SK-N-SH (cell line): Measurements from ENCODE around the gene SIPA1. TPM values are rescaled to one million over a fixed set of nuclear protein-coding genes. Genes with fewer than 3 reads are reported as not detected.
"Not testable (repeated sequence)": the region's sequence is repeated elsewhere in the genome, so short reads cannot be mapped to it uniquely, and the experiment has no call there.

Experiments used
- CTCF ChIA-PET: fragments of 300-600, 350-600 bp; formaldehyde crosslinking; extraction: SDS; loops from one replicate; lab custom pipeline; 2021; lab: Yijun Ruan, JAX
- POLR2A ChIA-PET: fragments of 350-600 bp; sonication (Branson Sonifier 250); formaldehyde crosslinking; extraction: SDS; loops from one replicate; lab custom pipeline; 2020; ENCODE audit warnings: antibody characterized with exemption, inconsistent platforms; lab: Yijun Ruan, JAX
- DNase-seq: peaks from one replicate; pipeline ENCODE4 v3.0.0; 2012
- H2AFZ ChIP-seq: fragments of 200-600 bp; sonication (generic); 2 replicates; pipeline ENCODE4 v1.8.1; 2016; ENCODE audit warnings: antibody characterized with exemption, mild to moderate bottlenecking, low read depth
- H3F3A ChIP-seq: fragments of 200-600 bp; sonication (generic); replicated peaks from 2 replicates; pipeline ENCODE3; 2016; ENCODE audit warnings: antibody characterized with exemption, mild to moderate bottlenecking; ENCODE audit not compliant: insufficient read depth
- H3K27ac ChIP-seq, 2 experiments: fragments of 200-500 bp in 1 of 2; fragments of 200-600 bp in 1 of 2; sonication (Bioruptor generic) in 1 of 2; sonication (generic), shearing (Covaris generic) in 1 of 2; 2 replicates each; pipeline versions ENCODE4 v1.5.1 to v1.6.1; 2014 to 2016; ENCODE audit warnings: low read depth in 2 of 2, inconsistent platforms in 1 of 2, low read length in 1 of 2, mild to moderate bottlenecking in 1 of 2, mixed read lengths in 1 of 2
- H3K27me3 ChIP-seq: fragments of 200-600 bp; sonication (generic), shearing (Covaris generic); 2 replicates; pipeline ENCODE4 v1.6.1; 2016; ENCODE audit warnings: mixed run types; ENCODE audit not compliant: insufficient read depth
- H3K36me3 ChIP-seq, 2 experiments: fragments of 200-500 bp in 1 of 2; fragments of 200-600 bp in 1 of 2; sonication (Bioruptor generic) in 1 of 2; sonication (generic) in 1 of 2; replicated peaks in 1 of 2; 2 replicates each; pipeline versions ENCODE3 to v1.5.1; 2014 to 2016; ENCODE audit warnings: low read length in 1 of 2, mild to moderate bottlenecking in 1 of 2; ENCODE audit not compliant: insufficient read depth in 2 of 2, control insufficient read depth in 1 of 2
- H3K4me1 ChIP-seq, 2 experiments: fragments of 200-500 bp in 1 of 2; fragments of 200-600 bp in 1 of 2; sonication (Bioruptor generic) in 1 of 2; sonication (generic), shearing (Covaris generic) in 1 of 2; 2 replicates each; pipeline versions ENCODE4 v1.5.1 to v1.6.1; 2014 to 2016; ENCODE audit warnings: low read depth in 1 of 2, low read length in 1 of 2, mixed run types in 1 of 2; ENCODE audit not compliant: insufficient read depth in 2 of 2, control insufficient read depth in 1 of 2
- H3K4me2 ChIP-seq: fragments of 200-600 bp; sonication (generic), shearing (Covaris generic); 2 replicates; pipeline ENCODE4 v1.6.1; 2017; ENCODE audit warnings: mixed run types
- H3K4me3 ChIP-seq, 2 experiments: fragments of 200-500 bp in 1 of 2; fragments of 200-600 bp in 1 of 2; sonication (Bioruptor generic) in 1 of 2; sonication (generic), shearing (Covaris generic) in 1 of 2; 2 replicates each; pipeline versions ENCODE4 v1.5.1 to v1.8.1; 2014 to 2016; ENCODE audit warnings: low read depth in 2 of 2, inconsistent platforms in 1 of 2, low read length in 1 of 2, mild to moderate bottlenecking in 1 of 2, mixed read lengths in 1 of 2, moderate library complexity in 1 of 2
- H3K79me2 ChIP-seq: fragments of 200-600 bp; sonication (generic); 2 replicates; pipeline ENCODE4 v1.8.1; 2017; ENCODE audit warnings: mild to moderate bottlenecking; ENCODE audit not compliant: insufficient read depth
- H3K9ac ChIP-seq: fragments of 200-600 bp; sonication (generic); 2 replicates; pipeline ENCODE4 v1.6.1; 2017; ENCODE audit warnings: mixed run types
- H3K9me2 ChIP-seq: fragments of 200-600 bp; sonication (generic); 2 replicates; pipeline ENCODE4 v1.6.1; 2017; ENCODE audit warnings: mixed run types
- H3K9me3 ChIP-seq: fragments of 200-600 bp; sonication (generic); 2 replicates; pipeline ENCODE4 v1.6.1; 2017; ENCODE audit warnings: mixed run types, mild to moderate bottlenecking, moderate library complexity
- H4K20me1 ChIP-seq: fragments of 200-600 bp; sonication (generic); 2 replicates; pipeline ENCODE4 v1.6.1; 2017; ENCODE audit warnings: mild to moderate bottlenecking, mixed run types; ENCODE audit not compliant: insufficient read depth
- CHD2 ChIP-seq: fragments of 150-350 bp; IDR thresholded peaks from 2 replicates; pipeline ENCODE4 v1.6.1; 2018; ENCODE audit warnings: low read length; ENCODE audit not compliant: partially characterized antibody
- EZH2phosphoT487 ChIP-seq: fragments of 200-600 bp; sonication (generic); IDR thresholded peaks from 2 replicates; pipeline ENCODE4 v1.6.1; 2017; ENCODE audit warnings: low read depth, mixed run types, mild to moderate bottlenecking, antibody characterized with exemption, moderate library complexity, borderline replicate concordance
- FOSL2 ChIP-seq: IDR thresholded peaks from 2 replicates; pipeline ENCODE4 v1.4.0; 2012; ENCODE audit warnings: low read depth, mild to moderate bottlenecking, moderate library complexity, borderline replicate concordance
- GATA2 ChIP-seq: sonication (generic); formaldehyde crosslinking; IDR thresholded peaks from 2 replicates; pipeline ENCODE4 v1.5.0; 2020; ENCODE audit warnings: mild to moderate bottlenecking, missing genetic modification reagents
- NFIC ChIP-seq: IDR thresholded peaks from 2 replicates; pipeline ENCODE4 v1.4.0; 2012; ENCODE audit warnings: borderline replicate concordance
- RAD21 ChIP-seq: IDR thresholded peaks from 2 replicates; pipeline ENCODE4 v1.6.1; 2012; ENCODE audit warnings: mild to moderate bottlenecking, low read length
- RXRA ChIP-seq: IDR thresholded peaks from 2 replicates; pipeline ENCODE4 v1.4.0; 2012; ENCODE audit warnings: low read depth, mild to moderate bottlenecking, borderline replicate concordance
- SIN3A ChIP-seq: IDR thresholded peaks from 2 replicates; pipeline ENCODE4 v1.6.1; 2012; ENCODE audit warnings: low read depth, mild to moderate bottlenecking, low read length, moderate library complexity, borderline replicate concordance
- SMC3 ChIP-seq: IDR thresholded peaks from 2 replicates; pipeline ENCODE4 v1.6.1; 2012; ENCODE audit warnings: low read depth, low read length, improper control_type of control experiment
- TAF1 ChIP-seq: IDR thresholded peaks from 2 replicates; pipeline ENCODE4 v1.6.1; 2012; ENCODE audit warnings: low read depth, mild to moderate bottlenecking, low read length, moderate library complexity, borderline replicate concordance
- TCF12 ChIP-seq: IDR thresholded peaks from 2 replicates; pipeline ENCODE4 v1.4.0; 2012
- WGBS: methylation state at CpG from one replicate; pipeline ENCODE4 v1.1.6; 2017; ENCODE audit warnings: low lambda C conversion rate; 5-methylcytosine and 5-hydroxymethylcytosine counted together
- polyA plus RNA-seq, 3 experiments: library from polyadenylated mRNA; depleted of rRNA; stranded (reverse); fragments of >200 nt; gene quantifications; 2 replicates each; pipeline ENCODE4 v1.2.3, GENCODE V29; 2012
- TF ChIP-seq, protein P1 (sequence below): IDR thresholded peaks from 2 replicates; pipeline ENCODE4 v1.4.0; 2012; ENCODE audit warnings: low read depth, borderline replicate concordance
- TF ChIP-seq, protein P2 (sequence below): IDR thresholded peaks from 2 replicates; pipeline ENCODE4 v1.6.1; 2012; ENCODE audit warnings: mild to moderate bottlenecking, low read depth, low read length, moderate library complexity
- TF ChIP-seq, protein P3 (sequence below): fragments of 150-350 bp; IDR thresholded peaks from 2 replicates; pipeline ENCODE4 v1.6.1; 2016; ENCODE audit warnings: mild to moderate bottlenecking, low read depth, low read length

The SIPA1 gene
- polyA plus RNA-seq, 1 of the 3 experiments (the other 2 are of a cell fraction), result 18.7 TPM

DNA sequence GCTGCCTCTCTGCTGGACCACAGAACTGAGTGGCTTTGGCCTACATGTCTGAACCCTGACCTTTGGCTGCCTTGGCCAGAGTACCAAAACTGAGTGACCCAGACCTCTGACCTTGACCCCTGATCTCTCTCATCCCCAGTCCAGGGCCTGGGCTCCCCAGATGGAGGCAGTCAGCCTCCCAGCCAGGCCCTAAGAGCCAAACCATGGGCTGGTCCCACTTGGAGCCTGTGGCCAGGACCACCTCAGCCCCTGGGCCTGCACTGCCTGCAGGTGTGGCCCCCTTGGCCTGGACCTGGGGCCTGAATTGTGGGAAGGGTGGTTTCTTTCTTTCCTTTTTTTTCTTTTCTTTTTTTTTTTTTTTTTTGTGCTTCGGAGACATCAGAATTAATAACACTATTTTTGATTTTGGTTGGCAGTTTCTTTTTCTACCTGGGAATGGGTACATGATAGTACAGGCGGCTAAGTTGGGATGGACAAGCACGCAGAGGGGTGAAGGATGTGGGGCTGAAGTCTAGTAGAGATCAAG, 806 bp upstream of the SIPA1 start:
- Histone ChIP-seq H3K4me2 (peak overlapping the region; percentile 99), H4K20me1 (peaks cover 9% of the 10 kb centered on the region), H3K9me3 (no peaks in the 10 kb centered on the region), H2AFZ (no peak overlapping the region), H3K9me2 (no peaks in the 10 kb centered on the region), H3K9ac (no peak overlapping the region), H3K27ac (peak overlapping the region; percentile 61 to 92; a peak in 3 of 4 replicates), H3K79me2 (peaks cover 16% of the 10 kb centered on the region), H3F3A (peaks cover 18% of the 10 kb centered on the region), H3K27me3 (no peaks in the 10 kb centered on the region), H3K4me1 (peaks cover 5 to 25% of the 10 kb centered on the region in 2 experiments; a peak in 3 of 4 replicates), H3K36me3 (peaks cover 3 to 46% of the 10 kb centered on the region in 2 experiments), H3K4me3 (no peak overlapping the region)
- no peak for TF ChIP-seq NFIC
- TF ChIP-seq SIN3A, result no peak
- TF ChIP-seq, protein P1, sequence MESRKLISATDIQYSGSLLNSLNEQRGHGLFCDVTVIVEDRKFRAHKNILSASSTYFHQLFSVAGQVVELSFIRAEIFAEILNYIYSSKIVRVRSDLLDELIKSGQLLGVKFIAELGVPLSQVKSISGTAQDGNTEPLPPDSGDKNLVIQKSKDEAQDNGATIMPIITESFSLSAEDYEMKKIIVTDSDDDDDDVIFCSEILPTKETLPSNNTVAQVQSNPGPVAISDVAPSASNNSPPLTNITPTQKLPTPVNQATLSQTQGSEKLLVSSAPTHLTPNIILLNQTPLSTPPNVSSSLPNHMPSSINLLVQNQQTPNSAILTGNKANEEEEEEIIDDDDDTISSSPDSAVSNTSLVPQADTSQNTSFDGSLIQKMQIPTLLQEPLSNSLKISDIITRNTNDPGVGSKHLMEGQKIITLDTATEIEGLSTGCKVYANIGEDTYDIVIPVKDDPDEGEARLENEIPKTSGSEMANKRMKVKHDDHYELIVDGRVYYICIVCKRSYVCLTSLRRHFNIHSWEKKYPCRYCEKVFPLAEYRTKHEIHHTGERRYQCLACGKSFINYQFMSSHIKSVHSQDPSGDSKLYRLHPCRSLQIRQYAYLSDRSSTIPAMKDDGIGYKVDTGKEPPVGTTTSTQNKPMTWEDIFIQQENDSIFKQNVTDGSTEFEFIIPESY, result no peak
- TF ChIP-seq TCF12, result no peak
- no peak for TF ChIP-seq RXRA
- TF ChIP-seq CHD2, result no peak
- no peak for TF ChIP-seq EZH2phosphoT487
- no peak for TF ChIP-seq GATA2 (CRISPR knock-in tag)
- TF ChIP-seq SMC3, result no peak
- TF ChIP-seq, protein P2, sequence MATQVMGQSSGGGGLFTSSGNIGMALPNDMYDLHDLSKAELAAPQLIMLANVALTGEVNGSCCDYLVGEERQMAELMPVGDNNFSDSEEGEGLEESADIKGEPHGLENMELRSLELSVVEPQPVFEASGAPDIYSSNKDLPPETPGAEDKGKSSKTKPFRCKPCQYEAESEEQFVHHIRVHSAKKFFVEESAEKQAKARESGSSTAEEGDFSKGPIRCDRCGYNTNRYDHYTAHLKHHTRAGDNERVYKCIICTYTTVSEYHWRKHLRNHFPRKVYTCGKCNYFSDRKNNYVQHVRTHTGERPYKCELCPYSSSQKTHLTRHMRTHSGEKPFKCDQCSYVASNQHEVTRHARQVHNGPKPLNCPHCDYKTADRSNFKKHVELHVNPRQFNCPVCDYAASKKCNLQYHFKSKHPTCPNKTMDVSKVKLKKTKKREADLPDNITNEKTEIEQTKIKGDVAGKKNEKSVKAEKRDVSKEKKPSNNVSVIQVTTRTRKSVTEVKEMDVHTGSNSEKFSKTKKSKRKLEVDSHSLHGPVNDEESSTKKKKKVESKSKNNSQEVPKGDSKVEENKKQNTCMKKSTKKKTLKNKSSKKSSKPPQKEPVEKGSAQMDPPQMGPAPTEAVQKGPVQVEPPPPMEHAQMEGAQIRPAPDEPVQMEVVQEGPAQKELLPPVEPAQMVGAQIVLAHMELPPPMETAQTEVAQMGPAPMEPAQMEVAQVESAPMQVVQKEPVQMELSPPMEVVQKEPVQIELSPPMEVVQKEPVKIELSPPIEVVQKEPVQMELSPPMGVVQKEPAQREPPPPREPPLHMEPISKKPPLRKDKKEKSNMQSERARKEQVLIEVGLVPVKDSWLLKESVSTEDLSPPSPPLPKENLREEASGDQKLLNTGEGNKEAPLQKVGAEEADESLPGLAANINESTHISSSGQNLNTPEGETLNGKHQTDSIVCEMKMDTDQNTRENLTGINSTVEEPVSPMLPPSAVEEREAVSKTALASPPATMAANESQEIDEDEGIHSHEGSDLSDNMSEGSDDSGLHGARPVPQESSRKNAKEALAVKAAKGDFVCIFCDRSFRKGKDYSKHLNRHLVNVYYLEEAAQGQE, result no peak
- no peak for TF ChIP-seq FOSL2
- no peak for TF ChIP-seq RAD21
- TF ChIP-seq TAF1, result no peak
- TF ChIP-seq, protein P3, sequence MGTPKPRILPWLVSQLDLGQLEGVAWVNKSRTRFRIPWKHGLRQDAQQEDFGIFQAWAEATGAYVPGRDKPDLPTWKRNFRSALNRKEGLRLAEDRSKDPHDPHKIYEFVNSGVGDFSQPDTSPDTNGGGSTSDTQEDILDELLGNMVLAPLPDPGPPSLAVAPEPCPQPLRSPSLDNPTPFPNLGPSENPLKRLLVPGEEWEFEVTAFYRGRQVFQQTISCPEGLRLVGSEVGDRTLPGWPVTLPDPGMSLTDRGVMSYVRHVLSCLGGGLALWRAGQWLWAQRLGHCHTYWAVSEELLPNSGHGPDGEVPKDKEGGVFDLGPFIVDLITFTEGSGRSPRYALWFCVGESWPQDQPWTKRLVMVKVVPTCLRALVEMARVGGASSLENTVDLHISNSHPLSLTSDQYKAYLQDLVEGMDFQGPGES, result no peak
- POLR2A ChIA-PET, result interaction anchor here (0.7 to 2.3 kb wide), 5 partner anchors 10 to 83 kb away, joined by 3 to 11 read pairs (median 5); partner anchors contain the start of genes EHBP1L1 and RELA
- DNase-seq, result no peak
- 85% methylated on average over 3 of the region's 3 CpGs for WGBS
- CTCF ChIA-PET, result interaction anchor here (1.0 to 4.5 kb wide), 11 partner anchors 10 to 248 kb away, joined by 3 to 42 read pairs (median 4); partner anchors contain the start of gene RELA

DNA sequence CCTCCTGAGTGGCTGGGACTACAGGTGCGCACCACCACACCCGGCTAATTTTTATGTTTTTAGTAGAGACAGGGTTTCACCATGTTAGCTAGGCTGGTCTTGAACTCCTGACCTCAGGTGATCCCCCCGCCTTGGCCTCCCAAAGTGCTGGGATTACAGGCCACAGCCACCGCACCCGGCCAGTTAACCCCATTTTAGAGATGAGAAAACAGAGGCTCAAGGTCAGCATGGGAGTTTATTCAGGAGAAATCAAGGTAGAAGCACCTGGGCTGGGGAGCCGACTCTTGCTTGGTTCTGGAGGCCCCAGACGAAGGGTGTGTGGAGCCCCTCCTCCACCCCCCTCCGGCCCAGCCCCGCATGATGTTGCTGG, 1.3 kb downstream of the SIPA1 start:
- POLR2A ChIA-PET, result interaction anchor here (1.1 to 3.9 kb wide), 4 partner anchors 10 to 80 kb away, joined by 3 to 25 read pairs (median 8); no protein-coding TSS in a partner anchor
- DNase-seq, H4K20me1 ChIP-seq, H3K9me3 ChIP-seq, H3K4me3 ChIP-seq, H3K27ac ChIP-seq, H3K9me2 ChIP-seq, H3K27me3 ChIP-seq, H3K9ac ChIP-seq, H2AFZ ChIP-seq: not testable (repeated sequence)
- CTCF ChIA-PET, result interaction anchor here (0.7 to 4.5 kb wide), 7 partner anchors 10 to 221 kb away, joined by 3 to 42 read pairs (median 5); partner anchors contain the start of genes FAM89B and MUS81
- Histone ChIP-seq H3K36me3 (peaks cover 3 to 32% of the 10 kb centered on the region in 2 experiments), H3F3A (peaks cover 24% of the 10 kb centered on the region), H3K79me2 (peaks cover 16% of the 10 kb centered on the region), H3K4me1 (peaks cover 5 to 25% of the 10 kb centered on the region in 2 experiments; a peak in 3 of 4 replicates), H3K4me2 (peak overlapping the region; percentile 99; the same call in 1 of the 2 replicates)
- 97% methylated on average over 5 of the region's 9 CpGs for WGBS
